K562 (cell line): ENCODE results near the gene PMF1. TPM values are rescaled to one million over a fixed set of nuclear protein-coding genes. Genes with fewer than 3 reads are reported as not detected.

Source experiments
- ATAC-seq: fragments of 200-7000 bp; cut with Tn5 transposase; 3 replicates; pipeline ENCODE4 v1.9.1; 2020; ENCODE audit warnings: moderate library complexity
- BruUV-seq: library from RNA; stranded (reverse); fragments of 400-500 nt; replicated peaks from 2 replicates; lab custom pipeline; 2021; lab: Mats Ljungman, UMichigan
- CTCF ChIA-PET: fragments of 300-600 bp; formaldehyde crosslinking; extraction: SDS; loops from one replicate; lab custom pipeline; 2021; ENCODE audit warnings: low intra/inter-chr PET ratio; lab: Yijun Ruan, JAX
- POLR2A ChIA-PET: fragments of 300-600, 350-650 bp; sonication (Branson Sonifier 250); formaldehyde crosslinking; extraction: SDS; loops from one replicate; lab custom pipeline; 2021; ENCODE audit warnings: antibody characterized with exemption, inconsistent platforms; lab: Yijun Ruan, JAX
- DNase-seq, 4 experiments: peaks; one replicate each; pipeline versions ENCODE4 v3.0.0 to v3.0.0-alpha.2; 2011 to 2018; ENCODE audit warnings: low spot score in 3 of 4, mixed read lengths in 3 of 4; ENCODE audit errors: extremely low read depth in 1 of 4
- FAIRE-seq: peaks from 2 replicates; lab custom pipeline; 2011; peaks lifted over from hg19 to GRCh38; lab: Jason Lieb, UNC
- H2AFZ ChIP-seq: 2 replicates; pipeline ENCODE4 v1.6.0; 2011; ENCODE audit warnings: low read depth, low read length, control low read depth, inconsistent platforms
- H3K27ac ChIP-seq: fragments of 200-600 bp; 3 replicates; pipeline ENCODE4 v1.8.0; 2011; ENCODE audit warnings: low read depth, mild to moderate bottlenecking, control low read depth, inconsistent platforms, low read length, moderate library complexity, mixed read lengths; ENCODE audit errors: extremely low read depth
- H3K27me3 ChIP-seq, 2 experiments: fragments of 300-600 bp in 1 of 2; 2 replicates in 1 of 2; 3 replicates in 1 of 2; pipeline versions ENCODE4 v1.6.0 to v1.8.0; 2011; ENCODE audit warnings: inconsistent platforms in 2 of 2, low read length in 2 of 2, mild to moderate bottlenecking in 1 of 2, mixed read lengths in 1 of 2, moderate library complexity in 1 of 2; ENCODE audit not compliant: control insufficient read depth in 2 of 2, insufficient read depth in 2 of 2
- H3K36me3 ChIP-seq: fragments of 300-600 bp; 3 replicates; pipeline ENCODE4 v1.8.0; 2011; ENCODE audit warnings: mild to moderate bottlenecking, low read length, inconsistent platforms; ENCODE audit not compliant: control insufficient read depth, insufficient read depth
- H3K4me1 ChIP-seq, 2 experiments: fragments of 200-600 bp in 1 of 2; replicated peaks in 1 of 2; 2 replicates in 1 of 2; 3 replicates in 1 of 2; pipeline versions ENCODE4 v1.5.1 to v1.8.0; 2011; ENCODE audit warnings: inconsistent platforms in 2 of 2, low read length in 2 of 2, mild to moderate bottlenecking in 1 of 2, mixed read lengths in 1 of 2, moderate library complexity in 1 of 2; ENCODE audit not compliant: control insufficient read depth in 2 of 2, insufficient read depth in 2 of 2
- H3K4me2 ChIP-seq: 2 replicates; pipeline ENCODE4 v1.6.1; 2011; ENCODE audit warnings: low read length, control low read depth, inconsistent platforms, mixed read lengths; ENCODE audit not compliant: insufficient read depth
- H3K4me3 ChIP-seq: fragments of 200-600 bp; sonication (generic), shearing (Covaris generic); 2 replicates; pipeline ENCODE4 v1.5.1; 2016; ENCODE audit warnings: control low read depth, inconsistent platforms
- H3K79me2 ChIP-seq: fragments of 200-600 bp; 3 replicates; pipeline ENCODE4 v1.8.0; 2011; ENCODE audit warnings: low read length, inconsistent platforms; ENCODE audit not compliant: control insufficient read depth, insufficient read depth
- H3K9ac ChIP-seq, 2 experiments: 2 replicates each; pipeline versions ENCODE4 v1.6.0 to v1.6.1; 2011; ENCODE audit warnings: low read depth in 2 of 2, low read length in 2 of 2, control low read depth in 1 of 2, inconsistent platforms in 1 of 2, mild to moderate bottlenecking in 1 of 2, mixed read lengths in 1 of 2; ENCODE audit not compliant: insufficient read depth in 1 of 2
- H3K9me1 ChIP-seq: one replicate; pipeline ENCODE4 v1.6.0; 2011; ENCODE audit warnings: inconsistent platforms, mild to moderate bottlenecking, low read length, moderate library complexity; ENCODE audit not compliant: control insufficient read depth, insufficient read depth
- H3K9me3 ChIP-seq: replicated peaks from 2 replicates; pipeline ENCODE4 v1.5.1; 2011; ENCODE audit warnings: low read depth, low read length, inconsistent platforms; ENCODE audit not compliant: control insufficient read depth, insufficient read depth
- H4K20me1 ChIP-seq: replicated peaks from 2 replicates; pipeline ENCODE4 v1.6.1; 2011; ENCODE audit warnings: low read length, inconsistent platforms, mixed read lengths; ENCODE audit not compliant: control insufficient read depth, insufficient read depth
- BRCA1 ChIP-seq, 2 experiments: fragments of 450-650 bp in 1 of 2; sonication (generic) in 1 of 2; formaldehyde crosslinking in 1 of 2; IDR thresholded peaks; 2 replicates each; pipeline versions ENCODE4 v1.5.0 to v1.6.1; 2017 to 2020; ENCODE audit warnings: mild to moderate bottlenecking in 1 of 2, missing genetic modification reagents in 1 of 2
- CBFA2T2 ChIP-seq: fragments of 450-650 bp; conservative IDR thresholded peaks from 2 replicates; pipeline ENCODE4 v1.6.1; 2017; ENCODE audit warnings: mild to moderate bottlenecking
- CHD4 ChIP-seq: fragments of 200-600 bp; sonication (generic); IDR thresholded peaks from 3 replicates; pipeline ENCODE4 v1.6.1; 2012; ENCODE audit warnings: low read depth, mild to moderate bottlenecking, mixed read lengths, low read length, inconsistent platforms; ENCODE audit not compliant: insufficient read depth, insufficient replicate concordance, poor library complexity, severe bottlenecking
- GMEB1 ChIP-seq: fragments of 250-450 bp; sonication (Bioruptor Pico); IDR thresholded peaks from 2 replicates; pipeline ENCODE4 v1.4.0; 2020; ENCODE audit warnings: mild to moderate bottlenecking
- RAD51 ChIP-seq: fragments of 450-650 bp; IDR thresholded peaks from 2 replicates; pipeline ENCODE4 v1.7.1; 2016; ENCODE audit warnings: low read depth, mild to moderate bottlenecking, borderline replicate concordance
- TFE3 ChIP-seq: fragments of 450-650 bp; formaldehyde crosslinking; IDR thresholded peaks from 2 replicates; pipeline ENCODE4 v1.4.0; 2020; ENCODE audit warnings: mild to moderate bottlenecking, mixed read lengths
- ZBTB9 ChIP-seq: fragments of 450-650 bp; formaldehyde crosslinking; IDR thresholded peaks from 2 replicates; pipeline ENCODE4 v1.4.0; 2020; ENCODE audit warnings: mild to moderate bottlenecking, moderate library complexity
- ZMIZ1 ChIP-seq, 2 experiments: fragments of 150-350 bp in 1 of 2; IDR thresholded peaks; 2 replicates each; pipeline ENCODE4 v1.6.1; 2012 to 2016; ENCODE audit warnings: low read depth in 2 of 2, low read length in 2 of 2, mild to moderate bottlenecking in 1 of 2, moderate library complexity in 1 of 2
- ZNF740 ChIP-seq, 3 experiments: fragments of 200-800 bp in 1 of 3; sonication (Bioruptor generic) in 1 of 3; sonication (generic) in 1 of 3; formaldehyde crosslinking in 1 of 3; IDR thresholded peaks; 2 replicates each; pipeline versions ENCODE4 v1.6.1 to v1.8.0; 2016 to 2022; ENCODE audit warnings: mild to moderate bottlenecking in 2 of 3, missing compliant biosample characterization in 2 of 3, missing genetic modification characterization in 2 of 3, missing genetic modification reagents in 1 of 3
- WGBS: fragments of 100-300 bp; shearing (Covaris generic); methylation state at CpG from one replicate; pipeline ENCODE4 v1.1.6; 2016; ENCODE audit warnings: low coverage, mixed read lengths; ENCODE audit not compliant: insufficient coverage; ENCODE audit errors: missing lambda C conversion rate; 5-methylcytosine and 5-hydroxymethylcytosine counted together
- in situ Hi-C: fragments of 300-500 bp; cut with MboI; formaldehyde crosslinking; loops from 4 replicates; pipeline ENCODE4 v1.15.0; 2018; ENCODE audit warnings: inconsistent platforms, mixed read lengths
- intact Hi-C: fragments of 100-400 bp; cut with micrococcal nuclease; formaldehyde crosslinking; loops from 2 replicates; pipeline ENCODE4 v1.14.2; 2022
- polyA plus RNA-seq, 8 experiments: library from polyadenylated mRNA; depleted of rRNA in 4 of 8; stranded (reverse) in 5 of 8; unstranded in 3 of 8; fragments of >200 nt; fragmentation: Nextera tagmentation in 2 of 8; fragmentation: Illumina TruSeq in 1 of 8; extraction: Ambion mirVana in 2 of 8; extraction: Trizol in 1 of 8; gene quantifications; 2 replicates each; pipeline versions ENCODE4 v1.2.1 to v1.2.3, GENCODE V29; 2011 to 2014; ENCODE audit warnings: inconsistent platforms in 1 of 8, missing spikeins in 1 of 8
- total RNA-seq, 7 experiments: library from RNA; depleted of rRNA in 6 of 7; stranded (reverse); fragments of >200 nt in 6 of 7; fragmentation: Illumina TruSeq in 2 of 7; extraction: Trizol in 2 of 7; gene quantifications; 2 replicates each; pipeline versions ENCODE4 v1.2.1 to v1.2.3, GENCODE V29; 2011 to 2021; ENCODE audit warnings: low replicate concordance in 1 of 7

The PMF1 gene
- total and polyA plus RNA-seq, 9 of the 15 experiments (the other 6 are each of a cell fraction or from before 2014, with no cell fraction given): 9.4 to 92.9 (median 71.0) TPM

DNA sequence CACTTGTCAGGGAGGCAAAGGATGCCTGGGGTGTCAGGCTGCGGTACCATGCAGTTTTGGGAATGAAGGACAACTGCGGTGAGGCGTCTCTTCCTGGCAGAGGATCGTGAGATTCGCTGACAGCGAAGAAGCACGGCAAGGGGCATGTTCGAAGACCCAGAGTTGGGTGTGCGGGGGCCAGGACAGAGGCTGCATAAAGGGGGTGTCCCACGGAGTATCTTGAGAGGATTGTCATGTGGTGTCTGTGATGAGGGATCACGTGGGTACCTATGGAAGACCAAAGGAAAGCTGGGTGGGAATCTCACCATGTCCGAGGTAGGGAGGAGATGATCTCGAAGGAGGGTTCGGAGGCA is 18.5 kb upstream of the PMF1 start:
- peak overlapping the region; percentile 49 for H3K27ac ChIP-seq
- H3K36me3 ChIP-seq: peaks cover 23% of the 10 kb centered on the region
- peak overlapping the region; percentile 67 to 94 for H3K9ac ChIP-seq
- WGBS: 3% methylated on average over 14 of the region's 14 CpGs
- H3K79me2 ChIP-seq: peaks cover 48% of the 10 kb centered on the region
- H4K20me1 ChIP-seq: no peaks in the 10 kb centered on the region
- no peaks in the 10 kb centered on the region for H3K9me1 ChIP-seq
- ATAC-seq: no peak
- BruUV-seq: TSS peak; percentile 76
- no peak for FAIRE-seq
- ChIA-PET CTCF (no interaction called here), POLR2A (interaction anchor here (0.8 to 2.7 kb wide), 8 partner anchors 16 to 104 kb away, joined by 3 to 23 read pairs (median 4); partner anchors contain the start of gene PMF1)
- peak in 2 of 4 experiments; percentile 42 for DNase-seq
- peaks cover under 1% of the 10 kb centered on the region; the same call in 1 of the 2 replicates for H3K9me3 ChIP-seq
- H3K4me1 ChIP-seq: peaks cover 6 to 12% of the 10 kb centered on the region in 2 experiments
- H3K27me3 ChIP-seq: no peaks in the 10 kb centered on the region
- in situ Hi-C loops (no loop called here), intact Hi-C loops (loop anchor here (5.0 kb wide), 1 partner anchor 47 kb away; no protein-coding TSS in a partner anchor)
- H3K4me2 ChIP-seq: peak overlapping the region; percentile 95
- H2AFZ ChIP-seq: peak overlapping the region; percentile 60; the same call in 1 of the 2 replicates
- H3K4me3 ChIP-seq: peak overlapping the region; percentile 71
- no peak for TF ChIP-seq GMEB1
- TF ChIP-seq ZMIZ1 (IDR thresholded peaks at IDR 0.05; ENCODE audit: low read depth in 2 of 2, low read length in 2 of 2): no peak
- TF ChIP-seq BRCA1 (IDR thresholded peaks at IDR 0.05): no peak
- TF ChIP-seq BRCA1 (CRISPR knock-in tag; IDR thresholded peaks at IDR 0.05): peak; percentile 54; the same call in 1 of the 2 replicates
- TF ChIP-seq RAD51: peak; percentile 52
- TF ChIP-seq CBFA2T2: 0 out of 2 replicates have a peak, but pooled peaks have one; percentile 31
- peak; percentile 51 for TF ChIP-seq TFE3 (CRISPR knock-in tag)
- 0 out of 2 replicates have a peak, but pooled peaks have one; percentile 32 for TF ChIP-seq ZBTB9 (CRISPR knock-in tag)
- TF ChIP-seq CHD4: no peak
- 0 out of 2 replicates have a peak, but pooled peaks have one; percentile 30 for TF ChIP-seq ZNF740 (CRISPR knock-in tag; IDR thresholded peaks at IDR 0.05)
- no peak for TF ChIP-seq ZNF740 (tag; IDR thresholded peaks at IDR 0.05)
